Heart right ventricle (tissue), 16 donors: ENCODE data around the gene NID1. TPM values are rescaled to one million over a fixed set of nuclear protein-coding genes. Genes with fewer than 3 reads are reported as not detected.

Experiments
- ATAC-seq, 8 donors: fragments of 200-7000 bp; cut with Tn5 transposase; one replicate each; pipeline ENCODE4 v1.9.1; 2020; ENCODE audit warnings: mild to moderate bottlenecking in 8 of 8, moderate library complexity in 8 of 8, moderate number of reproducible peaks in 1 of 8
- DNase-seq, 2 donors: peaks; one replicate each; pipeline ENCODE4 v3.0.0-alpha.2; 2020
- H3K27ac ChIP-seq, 10 donors: fragments of 200-600 bp; sonication (generic) in 2 of 10; one replicate each; pipeline versions ENCODE4 v1.5.0 to v1.8.0; 2020 to 2022; ENCODE audit warnings: mild to moderate bottlenecking in 3 of 10
- H3K27me3 ChIP-seq, 7 donors: fragments of 200-600 bp; one replicate each; pipeline ENCODE4 v1.8.0; 2021 to 2022; ENCODE audit warnings: mild to moderate bottlenecking in 2 of 7
- H3K36me3 ChIP-seq, 9 donors: fragments of 200-600 bp; sonication (generic) in 1 of 9; one replicate each; pipeline versions ENCODE4 v1.5.0 to v1.8.0; 2020 to 2022; ENCODE audit warnings: mild to moderate bottlenecking in 2 of 9
- H3K4me1 ChIP-seq, 9 donors: fragments of 200-600 bp; sonication (generic) in 1 of 9; one replicate each; pipeline versions ENCODE4 v1.5.0 to v1.8.0; 2020 to 2022; ENCODE audit warnings: mild to moderate bottlenecking in 4 of 9
- H3K4me3 ChIP-seq, 10 donors: fragments of 200-600 bp; sonication (generic) in 2 of 10; one replicate each; pipeline versions ENCODE4 v1.5.0 to v1.8.0; 2020 to 2022; ENCODE audit warnings: mild to moderate bottlenecking in 7 of 10, moderate library complexity in 2 of 10
- H3K9me3 ChIP-seq, 11 donors: fragments of 200-600 bp in 10 of 11; sonication (generic) in 2 of 11; one replicate each; pipeline versions ENCODE4 v1.5.0 to v1.8.0; 2013 to 2022; ENCODE audit warnings: mild to moderate bottlenecking in 2 of 11, control low read depth in 1 of 11, moderate library complexity in 1 of 11
- CTCF ChIP-seq, 9 donors: fragments of 200-600 bp; sonication (generic) in 2 of 9; IDR thresholded peaks; one replicate each; pipeline versions ENCODE4 v1.5.0 to v1.8.0; 2021 to 2022; ENCODE audit warnings: antibody characterized with exemption in 9 of 9, mild to moderate bottlenecking in 5 of 9, moderate library complexity in 1 of 9
- WGBS, 2 donors: extraction: QIAGEN DNeasy Blood & Tissue Kit; methylation state at CpG; one replicate each; pipeline ENCODE4 v1.1.7; 2013; ENCODE audit warnings: inconsistent platforms in 1 of 2; 5-methylcytosine and 5-hydroxymethylcytosine counted together
- intact Hi-C, 10 donors: fragments of 100-400 bp; cut with DNase I; formaldehyde crosslinking; loops; one replicate each; pipeline versions ENCODE4 v1.11.1 to v1.14.2; 2022
- polyA plus RNA-seq, 2 donors: library from polyadenylated mRNA; stranded (reverse); fragments of 200-250 nt; gene quantifications; one replicate each; pipeline ENCODE4 v1.2.3, GENCODE V29; 2013
- total RNA-seq, 10 donors: library from RNA; stranded (reverse); fragmentation: NEBNext Ultra II Directional in 3 of 10; extraction: Animal tissue kit (Norgen Biotek cat#: 25700) in 3 of 10; gene quantifications; one replicate each; pipeline versions ENCODE4 v1.2.1 to v1.2.4, GENCODE V29; 2021 to 2023
- donor health status: Arrhythmogenic right ventricular cardiomyopathy.
- donor health status: ischemic (EF 13 %, LVEDD 7.1; RV severe dilation, severe dysfunction).
- donor health status: healthy with polysubstance abuse.
- donor health status: DM: no; HTN: yes; CAD: no.
- donor health status: DM: no; HTN: no; CAD: no.
- donor health status: ischemic (EF 25% LVEDD 6.9; RV normal size, moderate dysfunction).
- donor health status: ischemic (EF 25% LVEDD 5.7; RV mildly dilated, moderate dysfunction).
- donor health status: healthy.
- donor health status: DM: yes; HTN: yes; CAD: no.
- donor health status: Ischemic cardiomyopathy.
- donor health status: ischemic (EF 35%, LVEDD 5.7; RV mildly dilated, moderate dysfunction).
- donor health status: nonischemic (EF 11% LVEDD 7.7; RV severe dilation, severe dysfunction).
- donor health status: DM: yes; HTN: yes; CAD: no.
- donor health status: PGD.
- donor health status: ischemic (EF 29% LVEDD 5.4; RV normal size, mild dysfunction).
- donor health status: nonischemic (EF 23%, LVEDD 6.1; RV moderate dilation, normal function).

Gene NID1
- total and polyA plus RNA-seq, 12 donors, result 30.2 to 120 (median 44.4) TPM

GRCh38 chr1:235932090-235932510, 132.8 kb downstream of the NID1 start:
- Histone ChIP-seq H3K27me3 (no peaks in the 10 kb centered on the region), H3K4me1 (peaks cover 0 to 37% (median 8%) of the 10 kb centered on the region in 9 donors), H3K36me3 (no peaks in the 10 kb centered on the region), H3K27ac (no peak overlapping the region), H3K9me3 (no peaks in the 10 kb centered on the region), H3K4me3 (no peak overlapping the region)
- no peak for TF ChIP-seq CTCF (IDR thresholded peaks at IDR 0.05)
- whole genome bisulfite sequencing, 2 donors, result 60 to 72% methylated on average over 8 of the region's 8 CpGs
- DNase-seq (no peak), ATAC-seq (no peak)
- intact Hi-C loops, result no loop called here

GRCh38 chr1:235931171-235931738, 133.6 kb downstream of the NID1 start:
- DNase-seq, result no peak
- intact Hi-C loops, result no loop called here
- peaks cover 0 to 31% (median 7%) of the 10 kb centered on the region in 9 donors for H3K4me1 ChIP-seq
- H3K27me3 ChIP-seq, result no peaks in the 10 kb centered on the region
- 71 to 75% methylated on average over 8 of the region's 8 CpGs for WGBS, 2 donors
- no peaks in the 10 kb centered on the region for H3K9me3 ChIP-seq
- H3K27ac ChIP-seq, result no peak overlapping the region
- H3K4me3 ChIP-seq, result no peak overlapping the region
- no peaks in the 10 kb centered on the region for H3K36me3 ChIP-seq
- no peak for ATAC-seq
- no peak for TF ChIP-seq CTCF (IDR thresholded peaks at IDR 0.05)

- H3K4me1 ChIP-seq, result peaks cover 0 to 25% (median under 1%) of the 10 kb centered on the region in 9 donors
- no peaks in the 10 kb centered on the region for H3K9me3 ChIP-seq
- no peak overlapping the region for H3K27ac ChIP-seq
- no peak for DNase-seq
- no peaks in the 10 kb centered on the region for H3K36me3 ChIP-seq
- no peaks in the 10 kb centered on the region for H3K27me3 ChIP-seq
- 72 to 79% methylated on average over 8 of the region's 8 CpGs for WGBS, 2 donors
- no peak for ATAC-seq
- TF ChIP-seq CTCF (IDR thresholded peaks at IDR 0.05), result no peak
- intact Hi-C loops, result no loop called here
- no peak overlapping the region for H3K4me3 ChIP-seq
These were observed 134.3 kb downstream of the NID1 start for GRCh38 chr1:235930543-235930942.

GRCh38 chr1:235929216-235929615, 135.7 kb downstream of the NID1 start:
- no peak for ATAC-seq
- TF ChIP-seq CTCF (IDR thresholded peaks at IDR 0.05), result no peak
- intact Hi-C loops, result no loop called here

More at GRCh38 chr1:235929216-235929615, 135.7 kb downstream of the NID1 start:
- Histone ChIP-seq H3K4me3 (no peak overlapping the region), H3K36me3 (no peaks in the 10 kb centered on the region), H3K4me1 (peaks cover 0 to 27% (median 0%) of the 10 kb centered on the region in 9 donors), H3K27ac (no peak overlapping the region), H3K27me3 (no peaks in the 10 kb centered on the region), H3K9me3 (no peaks in the 10 kb centered on the region)
- DNase-seq, result no peak
- 79 to 85% methylated on average over 4 of the region's 4 CpGs for WGBS, 2 donors
